ENCODE measurements around the gene RARB.

Gene RARB

GRCh38 chr3:25423780-25424588, 4.1 kb upstream of the RARB start:
- DNase-seq = peak; percentile 76

- DNase-seq = peak; percentile 93
Observed at GRCh38 chr3:25424614-25425013, 3.4 kb upstream of the RARB start.

- peak; percentile 31 for DNase-seq
Observed at GRCh38 chr3:25426408-25426807, 1.7 kb upstream of the RARB start.

GRCh38 chr3:25427155-25427554, 908 bp upstream of the RARB start:
- peak; percentile 51 for DNase-seq

- peak; percentile 49 for DNase-seq
Observed at GRCh38 chr3:25427563-25427941, 511 bp upstream of the RARB start.

- DNase-seq = peak; percentile 47
Observed at GRCh38 chr3:25428789-25429335, 799 bp downstream of the RARB start.

- DNase-seq = peak; percentile 52
Observed at GRCh38 chr3:25429361-25430286, 1.6 kb downstream of the RARB start.

- DNase-seq = peak; percentile 29
Observed at GRCh38 chr3:25430287-25430934, 2.3 kb downstream of the RARB start.

- DNase-seq = peak; percentile 8
Observed at GRCh38 chr3:25430935-25431770, 3.1 kb downstream of the RARB start.

- DNase-seq = no peak
Observed at GRCh38 chr3:25432176-25432720, 4.2 kb downstream of the RARB start.

- DNase-seq = no peak
Observed at GRCh38 chr3:25433106-25433505, 5.0 kb downstream of the RARB start.

- peak; percentile 34 for DNase-seq
Observed at GRCh38 chr3:25433868-25434267, 5.8 kb downstream of the RARB start.

- peak; percentile 30 for DNase-seq
Observed at GRCh38 chr3:25437953-25438352, 9.9 kb downstream of the RARB start.

GRCh38 chr3:25438791-25439555, 10.9 kb downstream of the RARB start:
- peak; percentile 4 for DNase-seq

GRCh38 chr3:25441234-25441856, 13.3 kb downstream of the RARB start:
- peak; percentile 34 for DNase-seq

- DNase-seq = peak; percentile 92
Observed at GRCh38 chr3:25442486-25442885, 14.4 kb downstream of the RARB start.

- peak; percentile 75 for DNase-seq
Observed at GRCh38 chr3:25444273-25444672, 16.2 kb downstream of the RARB start.

- no peak for DNase-seq
Observed at GRCh38 chr3:25445731-25446130, 17.7 kb downstream of the RARB start.

GRCh38 chr3:25447285-25447684, 19.2 kb downstream of the RARB start:
- DNase-seq = no peak

GRCh38 chr3:25447925-25448324, 19.9 kb downstream of the RARB start:
- no peak for DNase-seq
